ENCODE data around the gene CREB3L1. TPM values are rescaled to one million over a fixed set of nuclear protein-coding genes. Genes with fewer than 3 reads are reported as not detected.

The CREB3L1 gene
- total and polyA plus RNA-seq, 2 donors from 2014 or later, result 2.5 to 7.3 TPM

DNA sequence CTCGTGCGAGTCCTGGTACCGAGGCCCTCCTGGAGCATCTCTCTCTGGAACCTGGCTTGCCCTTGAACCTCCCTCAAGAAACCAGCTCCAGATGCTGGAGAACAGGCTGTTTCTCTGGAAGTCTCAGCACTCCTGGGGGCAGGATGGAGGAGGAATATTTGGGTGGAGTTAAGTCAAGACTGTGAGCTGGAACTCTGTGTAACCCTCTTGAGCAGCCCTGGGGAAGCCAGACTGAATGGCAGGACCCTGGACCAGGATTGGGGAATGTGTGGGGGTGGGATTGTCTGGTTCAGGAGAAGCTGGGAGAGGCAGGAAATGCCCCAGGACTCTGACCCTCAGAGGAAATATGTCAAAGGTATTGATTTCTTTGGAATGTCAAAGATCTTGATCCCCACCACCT, 7.7 kb downstream of the CREB3L1 start:
- H3K9ac ChIP-seq (ENCODE audit: low read length in 3 of 3), result no peak overlapping the region
- H3K27ac ChIP-seq (ENCODE audit: low read depth in 2 of 2, low read length in 2 of 2), result no peak overlapping the region
- TF ChIP-seq, protein P1, sequence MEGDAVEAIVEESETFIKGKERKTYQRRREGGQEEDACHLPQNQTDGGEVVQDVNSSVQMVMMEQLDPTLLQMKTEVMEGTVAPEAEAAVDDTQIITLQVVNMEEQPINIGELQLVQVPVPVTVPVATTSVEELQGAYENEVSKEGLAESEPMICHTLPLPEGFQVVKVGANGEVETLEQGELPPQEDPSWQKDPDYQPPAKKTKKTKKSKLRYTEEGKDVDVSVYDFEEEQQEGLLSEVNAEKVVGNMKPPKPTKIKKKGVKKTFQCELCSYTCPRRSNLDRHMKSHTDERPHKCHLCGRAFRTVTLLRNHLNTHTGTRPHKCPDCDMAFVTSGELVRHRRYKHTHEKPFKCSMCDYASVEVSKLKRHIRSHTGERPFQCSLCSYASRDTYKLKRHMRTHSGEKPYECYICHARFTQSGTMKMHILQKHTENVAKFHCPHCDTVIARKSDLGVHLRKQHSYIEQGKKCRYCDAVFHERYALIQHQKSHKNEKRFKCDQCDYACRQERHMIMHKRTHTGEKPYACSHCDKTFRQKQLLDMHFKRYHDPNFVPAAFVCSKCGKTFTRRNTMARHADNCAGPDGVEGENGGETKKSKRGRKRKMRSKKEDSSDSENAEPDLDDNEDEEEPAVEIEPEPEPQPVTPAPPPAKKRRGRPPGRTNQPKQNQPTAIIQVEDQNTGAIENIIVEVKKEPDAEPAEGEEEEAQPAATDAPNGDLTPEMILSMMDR (IDR thresholded peaks at IDR 0.05; ENCODE audit: borderline replicate concordance, extremely low read depth, insufficient read depth), result no peak
- H3K9me3 ChIP-seq (ENCODE audit: control insufficient read depth in 2 of 3, insufficient read depth in 1 of 3, low read length in 3 of 3), result no peaks in the 10 kb centered on the region
- FAIRE-seq (no peak), DNase-seq (peak in 1 of 5 donors; percentile 63)
- H3K4me3 ChIP-seq (ENCODE audit: low read length in 3 of 3), result no peak overlapping the region
- peaks cover 0 to 7% (median 0%) of the 10 kb centered on the region in 3 donors for H3K4me1 ChIP-seq (ENCODE audit: control insufficient read depth in 2 of 3, insufficient read depth in 2 of 3, low read depth in 1 of 3, low read length in 3 of 3)
- intact Hi-C loops (cut with DNase I), result no loop called here
- no peaks in the 10 kb centered on the region for H3K27me3 ChIP-seq (ENCODE audit: control insufficient read depth, insufficient read depth, low read length)
- no peaks in the 10 kb centered on the region for H3K36me3 ChIP-seq (ENCODE audit: control insufficient read depth in 2 of 3, insufficient read depth in 3 of 3, low read length in 3 of 3)

DNA sequence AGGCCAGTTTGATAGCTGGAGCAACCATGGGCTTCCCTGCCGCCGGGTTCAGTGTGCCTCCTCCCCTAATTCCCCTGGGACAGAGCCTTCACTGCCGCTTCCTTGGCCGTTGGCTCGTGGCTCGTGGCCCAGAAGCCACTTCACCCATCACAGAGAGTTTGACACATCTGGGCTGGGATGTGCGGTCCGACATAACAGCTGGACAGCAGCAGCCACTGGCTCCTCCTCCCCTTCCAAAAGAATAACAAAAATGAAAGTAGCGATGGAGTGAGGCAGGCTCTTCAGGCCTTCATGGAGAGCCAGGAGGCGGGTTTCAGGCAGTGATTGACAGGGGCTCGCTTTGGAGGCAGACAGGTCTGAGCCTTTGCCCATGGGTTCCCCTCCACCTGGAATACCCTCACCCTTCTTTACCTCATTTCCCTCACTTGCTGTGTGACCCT, 8.2 kb downstream of the CREB3L1 start:
- no peak overlapping the region for H3K4me3 ChIP-seq (ENCODE audit: low read length in 3 of 3)
- peaks cover 0 to 7% (median 2%) of the 10 kb centered on the region in 3 donors for H3K4me1 ChIP-seq (ENCODE audit: control insufficient read depth in 2 of 3, insufficient read depth in 2 of 3, low read depth in 1 of 3, low read length in 3 of 3)
- no peaks in the 10 kb centered on the region for H3K27me3 ChIP-seq (ENCODE audit: control insufficient read depth, insufficient read depth, low read length)
- DNase-seq, result peak in 4 of 5 donors; percentile 60 to 87 (median 74)
- H3K36me3 ChIP-seq (ENCODE audit: control insufficient read depth in 2 of 3, insufficient read depth in 3 of 3, low read length in 3 of 3), result no peaks in the 10 kb centered on the region
- no peak for FAIRE-seq
- H3K9ac ChIP-seq (ENCODE audit: low read length in 3 of 3), result peak overlapping the region in 1 of 3 donors; percentile 19
- peak overlapping the region in 1 of 2 donors; percentile 22 for H3K27ac ChIP-seq (ENCODE audit: low read depth in 2 of 2, low read length in 2 of 2)
- H3K9me3 ChIP-seq (ENCODE audit: control insufficient read depth in 2 of 3, insufficient read depth in 1 of 3, low read length in 3 of 3), result no peaks in the 10 kb centered on the region
- intact Hi-C loops (cut with DNase I), result no loop called here
- TF ChIP-seq, protein P1 (IDR thresholded peaks at IDR 0.05; ENCODE audit: borderline replicate concordance, extremely low read depth, insufficient read depth), result no peak

DNA sequence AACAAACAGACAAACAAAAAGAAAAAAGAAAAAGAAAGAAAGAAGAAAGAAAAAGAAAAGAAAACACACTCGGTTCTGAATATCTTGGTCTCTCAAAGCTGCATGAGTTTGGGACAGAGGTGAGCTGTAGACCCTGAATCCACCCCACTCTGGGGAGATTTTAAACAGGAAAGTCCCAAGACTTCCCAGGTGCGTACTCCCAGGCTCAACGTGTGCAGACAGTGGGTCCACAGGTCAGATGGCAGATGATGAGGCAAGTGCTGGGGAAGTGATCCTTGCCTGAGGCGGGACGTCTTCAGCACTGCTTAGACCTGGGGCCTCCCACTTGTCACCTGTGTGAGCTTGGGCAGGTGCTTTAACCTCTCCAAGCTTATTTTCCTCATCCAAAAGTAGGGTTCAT, 9.3 kb downstream of the CREB3L1 start:
- no peak overlapping the region for H3K9ac ChIP-seq (ENCODE audit: low read length in 3 of 3)
- no peak for DNase-seq
- H3K27me3 ChIP-seq (ENCODE audit: control insufficient read depth, insufficient read depth, low read length), result no peaks in the 10 kb centered on the region
- no peak for FAIRE-seq
- H3K9me3 ChIP-seq (ENCODE audit: control insufficient read depth in 2 of 3, insufficient read depth in 1 of 3, low read length in 3 of 3), result no peaks in the 10 kb centered on the region
- intact Hi-C loops (cut with DNase I), result no loop called here
- TF ChIP-seq, protein P1 (IDR thresholded peaks at IDR 0.05; ENCODE audit: borderline replicate concordance, extremely low read depth, insufficient read depth), result no peak
- H3K4me3 ChIP-seq (ENCODE audit: low read length in 3 of 3), result no peak overlapping the region
- H3K36me3 ChIP-seq (ENCODE audit: control insufficient read depth in 2 of 3, insufficient read depth in 3 of 3, low read length in 3 of 3), result no peaks in the 10 kb centered on the region
- H3K27ac ChIP-seq (ENCODE audit: low read depth in 2 of 2, low read length in 2 of 2), result no peak overlapping the region
- peaks cover 0 to 10% (median 5%) of the 10 kb centered on the region in 3 donors for H3K4me1 ChIP-seq (ENCODE audit: control insufficient read depth in 2 of 3, insufficient read depth in 2 of 3, low read depth in 1 of 3, low read length in 3 of 3)

DNA sequence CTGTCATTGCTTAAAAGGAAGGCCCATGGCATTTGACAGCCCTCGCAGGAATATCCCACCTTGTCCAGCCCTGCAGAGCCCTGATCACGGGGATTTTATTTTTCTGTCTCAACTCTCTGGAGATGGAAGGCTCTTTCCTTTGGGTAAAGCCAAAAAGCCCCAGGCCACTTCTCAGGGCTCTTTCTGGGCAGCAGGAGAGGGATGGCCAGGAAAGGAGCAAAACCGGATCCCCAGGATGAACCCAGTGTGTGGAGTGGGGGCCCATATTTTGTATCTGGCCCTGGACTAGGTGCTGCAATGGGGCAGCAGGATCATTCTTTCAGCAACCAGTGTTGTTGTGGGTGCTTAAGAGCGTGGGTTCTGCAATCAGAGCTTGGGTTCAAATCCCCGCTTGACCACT, 11.0 kb downstream of the CREB3L1 start:
- Histone ChIP-seq H3K9me3 (ENCODE audit: control insufficient read depth in 2 of 3, insufficient read depth in 1 of 3, low read length in 3 of 3) (no peaks in the 10 kb centered on the region), H3K36me3 (ENCODE audit: control insufficient read depth in 2 of 3, insufficient read depth in 3 of 3, low read length in 3 of 3) (no peaks in the 10 kb centered on the region), H3K27me3 (ENCODE audit: control insufficient read depth, insufficient read depth, low read length) (no peaks in the 10 kb centered on the region), H3K4me1 (ENCODE audit: control insufficient read depth in 2 of 3, insufficient read depth in 2 of 3, low read depth in 1 of 3, low read length in 3 of 3) (peaks cover 0 to 7% (median 5%) of the 10 kb centered on the region in 3 donors), H3K9ac (ENCODE audit: low read length in 3 of 3) (no peak overlapping the region), H3K4me3 (ENCODE audit: low read length in 3 of 3) (no peak overlapping the region), H3K27ac (ENCODE audit: low read depth in 2 of 2, low read length in 2 of 2) (no peak overlapping the region)
- TF ChIP-seq, protein P1 (IDR thresholded peaks at IDR 0.05; ENCODE audit: borderline replicate concordance, extremely low read depth, insufficient read depth), result no peak
- DNase-seq (no peak), FAIRE-seq (no peak)
- intact Hi-C loops (cut with DNase I), result no loop called here

All from kidney (tissue), 14 donors.